ENCODE measurements around the gene KCNK10.

DNA sequence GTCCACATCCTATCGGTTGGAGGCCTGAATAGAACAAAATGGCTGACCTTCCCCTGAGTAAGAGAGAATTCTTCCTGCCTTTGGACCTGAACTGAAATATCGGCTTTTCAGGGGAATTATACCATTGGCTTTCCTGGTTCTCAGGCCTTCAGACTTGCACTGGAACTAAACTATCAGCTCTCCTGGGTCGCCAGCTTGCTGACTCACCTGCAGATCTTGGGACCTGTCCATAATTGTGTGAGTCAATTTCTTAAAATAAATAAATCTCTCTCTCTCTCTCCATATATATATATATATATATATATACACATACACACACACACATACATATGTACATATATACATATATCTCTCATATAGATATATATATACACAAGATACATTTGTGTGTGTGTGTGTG, 41.6 kb downstream of the KCNK10 start:
- TF ChIP-seq CTCF (conservative IDR thresholded peaks at IDR 0.05) = no peak
- no peak for TF ChIP-seq ZFX (IDR thresholded peaks at IDR 0.05)
